Spleen (tissue), 11 donors: ENCODE data around the gene LMX1A. TPM values are rescaled to one million over a fixed set of nuclear protein-coding genes. Genes with fewer than 3 reads are reported as not detected.
A peak's percentile ranks its signal among the peaks of the same experiment; 100 is the strongest.

Experiments
- DNase-seq: peaks from one replicate; pipeline ENCODE4 v3.0.0-alpha.2; 2020
- H3K27ac ChIP-seq, 8 donors: fragments of 200-600 bp; sonication (generic) in 7 of 8; 1 replicate in 4 of 8; 2 replicates in 4 of 8; pipeline versions ENCODE4 v1.5.0 to v1.8.0; 2016 to 2021; ENCODE audit warnings: inconsistent platforms in 4 of 8, mild to moderate bottlenecking in 4 of 8, moderate library complexity in 1 of 8
- H3K27me3 ChIP-seq, 7 donors: fragments of 200-600 bp; sonication (generic) in 6 of 7; replicated peaks in 1 of 7; 1 replicate in 4 of 7; 2 replicates in 3 of 7; pipeline versions ENCODE4 v1.5.0 to v1.8.0; 2016 to 2021; ENCODE audit warnings: inconsistent platforms in 3 of 7, mild to moderate bottlenecking in 1 of 7
- H3K36me3 ChIP-seq, 6 donors: fragments of 200-600 bp; sonication (generic) in 5 of 6; 1 replicate in 4 of 6; 2 replicates in 2 of 6; pipeline versions ENCODE4 v1.5.0 to v1.8.0; 2016 to 2021; ENCODE audit warnings: inconsistent platforms in 2 of 6
- H3K4me1 ChIP-seq, 6 donors: fragments of 200-600 bp; sonication (generic) in 5 of 6; 1 replicate in 3 of 6; 2 replicates in 3 of 6; pipeline versions ENCODE4 v1.5.0 to v1.8.0; 2016 to 2021; ENCODE audit warnings: inconsistent platforms in 3 of 6
- H3K4me3 ChIP-seq, 8 donors: fragments of 200-600 bp; sonication (generic) in 7 of 8; 1 replicate in 4 of 8; 2 replicates in 4 of 8; pipeline versions ENCODE4 v1.5.0 to v1.8.0; 2016 to 2021; ENCODE audit warnings: inconsistent platforms in 4 of 8, mild to moderate bottlenecking in 4 of 8, moderate library complexity in 2 of 8
- H3K9me3 ChIP-seq, 8 donors: fragments of 200-600 bp; sonication (generic) in 7 of 8; 1 replicate in 4 of 8; 2 replicates in 4 of 8; pipeline versions ENCODE4 v1.5.0 to v1.8.0; 2016 to 2021; ENCODE audit warnings: inconsistent platforms in 4 of 8
- CTCF ChIP-seq, 11 experiments: fragments of 200-600 bp in 7 of 11; fragments of 450-650 bp in 4 of 11; sonication (generic) in 4 of 11; IDR thresholded peaks in 8 of 11; conservative IDR thresholded peaks in 3 of 11; 1 replicate in 7 of 11; 2 replicates in 4 of 11; pipeline versions ENCODE4 v1.4.0 to v1.8.0; 2016 to 2021; ENCODE audit warnings: antibody characterized with exemption in 11 of 11, inconsistent platforms in 4 of 11, mild to moderate bottlenecking in 1 of 11
- POLR2A ChIP-seq, 3 donors: fragments of 450-650 bp; IDR thresholded peaks; one replicate each; pipeline ENCODE4 v1.5.1; 2017; ENCODE audit warnings: antibody characterized with exemption in 3 of 3, mild to moderate bottlenecking in 1 of 3
- POLR2AphosphoS5 ChIP-seq, 3 donors: sonication (generic); formaldehyde crosslinking; IDR thresholded peaks; one replicate each; pipeline ENCODE4 v1.5.1; 2017; ENCODE audit warnings: antibody characterized with exemption in 3 of 3
- WGBS, 5 donors: extraction: QIAGEN DNeasy Blood & Tissue Kit in 3 of 5; methylation state at CpG; one replicate each; pipeline versions ENCODE4 v1.1.5 to v1.1.7; 2013 to 2018; 5-methylcytosine and 5-hydroxymethylcytosine counted together
- intact Hi-C: fragments of 100-400 bp; cut with DNase I; formaldehyde crosslinking; loops from one replicate; pipeline ENCODE4 v1.15.0; 2023; ENCODE audit warnings: low total_unique reads
- polyA plus RNA-seq, 3 donors: library from polyadenylated mRNA; stranded (reverse); fragments of 200-250 nt; gene quantifications; one replicate each; pipeline ENCODE4 v1.2.1, GENCODE V29; 2013
- total RNA-seq, 7 donors: library from RNA; depleted of rRNA in 3 of 7; stranded (reverse); fragments of >200 nt in 3 of 7; fragmentation: NEBNext Ultra II Directional in 4 of 7; extraction: Animal tissue kit (Norgen Biotek cat#: 25700) in 4 of 7; gene quantifications; one replicate each; pipeline versions ENCODE4 v1.1.0 to v1.2.1, GENCODE V29; 2016 to 2021
- donor health status: healthy with polysubstance abuse.
- donor health status: DM: no; HTN: no; CAD: no; lungs with moderate emphysema.
- donor health status: DM: no; HTN: no; CAD: no.
- donor health status: Bipolar disorder and iron deficiency.
- donor health status: healthy.
- donor health status: DM: no; HTN: no; CAD: no.
- donor health status: DM: yes; HTN: yes; CAD: no.

The LMX1A gene
- total and polyA plus RNA-seq, 10 donors = not detected

- Histone ChIP-seq H3K27me3 (peaks cover 12 to 100% (median 77%) of the 10 kb centered on the region in 7 donors), H3K4me1 (peaks cover 4 to 53% (median 40%) of the 10 kb centered on the region in 6 donors), H3K27ac (no peak overlapping the region), H3K9me3 (no peaks in the 10 kb centered on the region), H3K36me3 (no peaks in the 10 kb centered on the region), H3K4me3 (no peak overlapping the region)
- TF ChIP-seq CTCF (IDR thresholded peaks at IDR 0.05 in 8 of 11, conservative IDR thresholded peaks at IDR 0.05 in 3 of 11) = no peak
- TF ChIP-seq POLR2AphosphoS5 (IDR thresholded peaks at IDR 0.05) = no peak
- TF ChIP-seq POLR2A (IDR thresholded peaks at IDR 0.05) = no peak
- intact Hi-C loops = no loop called here
- no peak for DNase-seq
- WGBS, 5 donors = 4 to 9% (median 7%) methylated on average over 21 to 22 of the region's 22 CpGs
These were observed 1.8 kb downstream of the LMX1A start for GRCh38 chr1:165354739-165355138.

- DNase-seq = no peak
- H3K4me3 ChIP-seq = peak overlapping the region in 1 of 8 donors; percentile 28
- H3K9me3 ChIP-seq = no peaks in the 10 kb centered on the region
- 5 to 7% (median 6%) methylated on average over 52 of the region's 52 CpGs for WGBS, 5 donors
- H3K4me1 ChIP-seq = peaks cover 4 to 53% (median 40%) of the 10 kb centered on the region in 6 donors
- TF ChIP-seq CTCF (IDR thresholded peaks at IDR 0.05 in 8 of 11, conservative IDR thresholded peaks at IDR 0.05 in 3 of 11) = no peak
- no peak for TF ChIP-seq POLR2A (IDR thresholded peaks at IDR 0.05)
- no peak for TF ChIP-seq POLR2AphosphoS5 (IDR thresholded peaks at IDR 0.05)
- no peak overlapping the region for H3K27ac ChIP-seq
- no peaks in the 10 kb centered on the region for H3K36me3 ChIP-seq
- intact Hi-C loops = no loop called here
- peaks cover 12 to 100% (median 83%) of the 10 kb centered on the region in 7 donors for H3K27me3 ChIP-seq
These were observed 2.5 kb downstream of the LMX1A start for GRCh38 chr1:165353731-165354671.

- no peak overlapping the region for H3K27ac ChIP-seq
- no peaks in the 10 kb centered on the region for H3K9me3 ChIP-seq
- H3K4me1 ChIP-seq = peaks cover 4 to 53% (median 40%) of the 10 kb centered on the region in 6 donors
- no peak for DNase-seq
- 3 to 9% (median 6%) methylated on average over 34 to 59 of the region's 59 CpGs for whole genome bisulfite sequencing, 5 donors
- intact Hi-C loops = no loop called here
- peaks cover 12 to 100% (median 86%) of the 10 kb centered on the region in 7 donors for H3K27me3 ChIP-seq
- H3K36me3 ChIP-seq = no peaks in the 10 kb centered on the region
- H3K4me3 ChIP-seq = peak overlapping the region in 2 of 8 donors; percentile 4 to 11
- TF ChIP-seq POLR2AphosphoS5 (IDR thresholded peaks at IDR 0.05) (no peak), CTCF (IDR thresholded peaks at IDR 0.05 in 8 of 11, conservative IDR thresholded peaks at IDR 0.05 in 3 of 11) (no peak)
These were observed 3.8 kb downstream of the LMX1A start for GRCh38 chr1:165352442-165353293.
